B cell (primary cell): ENCODE measurements around the gene PTPN21. TPM values are rescaled to one million over a fixed set of nuclear protein-coding genes. Genes with fewer than 3 reads are reported as not detected.

Experiments used
- ATAC-seq: fragments of 200-7000 bp; cut with Tn5 transposase; one replicate; pipeline ENCODE4 v1.10.0; 2021; ENCODE audit warnings: low read depth, mild to moderate bottlenecking, moderate number of reproducible peaks, moderate library complexity
- CTCF ChIA-PET: fragments of 350-600 bp; sonication (Branson Sonifier 250); formaldehyde crosslinking; loops from one replicate; lab custom pipeline; 2021; ENCODE audit warnings: antibody characterized with exemption, inconsistent platforms; lab: Charles Lee
- POLR2A ChIA-PET: fragments of 350-600 bp; sonication (Branson Sonifier 250); formaldehyde crosslinking; loops from one replicate; lab custom pipeline; 2021; ENCODE audit warnings: antibody characterized with exemption; lab: Charles Lee
- DNase-seq: peaks from one replicate; pipeline ENCODE4 v3.0.0; 2013
- H2AFZ ChIP-seq: 2 replicates; pipeline ENCODE4 v1.6.1; 2012; ENCODE audit warnings: mild to moderate bottlenecking, low read depth, low read length; ENCODE audit not compliant: insufficient read depth, poor library complexity, severe bottlenecking
- H3K27ac ChIP-seq, 2 donors: 1 replicate in 1 of 2; 2 replicates in 1 of 2; pipeline ENCODE4 v1.5.1; 2012 to 2013; ENCODE audit warnings: low read length in 2 of 2, mild to moderate bottlenecking in 2 of 2, moderate library complexity in 1 of 2
- H3K27me3 ChIP-seq, 4 experiments: fragments of 200-600 bp in 1 of 4; sonication (generic) in 1 of 4; replicated peaks in 1 of 4; 1 replicate in 2 of 4; 2 replicates in 2 of 4; pipeline versions ENCODE4 v1.6.1 to v1.7.0; 2013 to 2016; ENCODE audit warnings: low read length in 3 of 4, mild to moderate bottlenecking in 2 of 4, mixed read lengths in 1 of 4, moderate library complexity in 1 of 4; ENCODE audit not compliant: insufficient read depth in 4 of 4, control insufficient read depth in 3 of 4; ENCODE audit errors: control extremely low read depth in 1 of 4
- H3K36me3 ChIP-seq, 2 experiments: replicated peaks in 1 of 2; 1 replicate in 1 of 2; 2 replicates in 1 of 2; pipeline versions ENCODE4 v1.6.1 to v1.7.1; 2013; ENCODE audit warnings: low read length in 1 of 2; ENCODE audit not compliant: insufficient read depth in 2 of 2, control insufficient read depth in 1 of 2; ENCODE audit errors: control extremely low read depth in 1 of 2, extremely low read depth in 1 of 2
- H3K4me1 ChIP-seq, 2 donors: fragments of 200-600 bp in 1 of 2; sonication (generic) in 1 of 2; 1 replicate in 1 of 2; 2 replicates in 1 of 2; pipeline versions ENCODE4 v1.5.1 to v1.6.1; 2013 to 2017; ENCODE audit warnings: low read length in 2 of 2; ENCODE audit not compliant: control insufficient read depth in 2 of 2, insufficient read depth in 2 of 2
- H3K4me2 ChIP-seq: replicated peaks from 2 replicates; pipeline ENCODE3; 2012; ENCODE audit warnings: mild to moderate bottlenecking, low read depth, low read length; ENCODE audit not compliant: poor library complexity, severe bottlenecking
- H3K4me3 ChIP-seq, 5 experiments: fragments of 200-600 bp in 1 of 5; sonication (generic) in 1 of 5; 1 replicate in 3 of 5; 2 replicates in 2 of 5; pipeline versions ENCODE4 v1.5.1 to v1.7.0; 2011 to 2016; ENCODE audit warnings: low read length in 4 of 5, mild to moderate bottlenecking in 4 of 5, low read depth in 2 of 5, control low read depth in 1 of 5, moderate library complexity in 1 of 5; ENCODE audit not compliant: insufficient read depth in 1 of 5; ENCODE audit errors: control extremely low read depth in 1 of 5, extremely low read depth in 1 of 5
- H3K79me2 ChIP-seq: fragments of 200-600 bp; sonication (generic); one replicate; pipeline ENCODE4 v1.6.0; 2016; ENCODE audit warnings: low read length; ENCODE audit not compliant: control insufficient read depth, insufficient read depth
- H3K9ac ChIP-seq: fragments of 200-600 bp; sonication (generic); 2 replicates; pipeline ENCODE4 v1.6.1; 2017; ENCODE audit warnings: mild to moderate bottlenecking, low read length, moderate library complexity
- H3K9me3 ChIP-seq, 3 donors: one replicate each; pipeline versions ENCODE4 v1.6.1 to v1.7.1; 2013; ENCODE audit warnings: low read length in 2 of 3; ENCODE audit not compliant: control insufficient read depth in 2 of 3, insufficient read depth in 1 of 3; ENCODE audit errors: control extremely low read depth in 1 of 3
- H4K20me1 ChIP-seq: 2 replicates; pipeline ENCODE4 v1.6.0; 2012; ENCODE audit warnings: mild to moderate bottlenecking, low read length; ENCODE audit not compliant: insufficient read depth, control insufficient read depth, poor library complexity, severe bottlenecking
- H3K27ac Mint-ChIP-seq: one replicate; pipeline ENCODE4 v1.8.0; 2021; ENCODE audit warnings: mixed read lengths
- H3K27me3 Mint-ChIP-seq: one replicate; pipeline ENCODE4 v1.8.0; 2021; ENCODE audit warnings: mixed read lengths
- H3K4me1 Mint-ChIP-seq: one replicate; pipeline ENCODE4 v1.8.0; 2021; ENCODE audit warnings: mixed read lengths
- H3K4me3 Mint-ChIP-seq: one replicate; pipeline ENCODE4 v1.8.0; 2021; ENCODE audit warnings: mixed read lengths
- H3K9me3 Mint-ChIP-seq: one replicate; pipeline ENCODE4 v1.8.0; 2022; ENCODE audit warnings: mixed read lengths; ENCODE audit not compliant: insufficient read depth
- CTCF ChIP-seq: fragments of 200-600 bp; IDR thresholded peaks from one replicate; pipeline ENCODE4 v1.8.0; 2022; ENCODE audit warnings: antibody characterized with exemption, mild to moderate bottlenecking
- EZH2 ChIP-seq: IDR thresholded peaks from 2 replicates; pipeline ENCODE4 v1.6.1; 2012; ENCODE audit warnings: borderline replicate concordance, low read depth, mild to moderate bottlenecking, moderate library complexity, low read length; ENCODE audit not compliant: insufficient read depth, poor library complexity, severe bottlenecking
- WGBS: methylation state at CpG from one replicate; pipeline ENCODE4 v1.1.5; 2013; ENCODE audit warnings: missing lambda C conversion rate; ENCODE audit not compliant: insufficient coverage; 5-methylcytosine and 5-hydroxymethylcytosine counted together
- intact Hi-C: fragments of 100-400 bp; cut with micrococcal nuclease; formaldehyde crosslinking; loops from one replicate; pipeline ENCODE4 v1.10.0; 2022
- polyA plus RNA-seq: library from polyadenylated mRNA; depleted of rRNA; stranded (reverse); fragments of >200 nt; gene quantifications from 2 replicates; pipeline ENCODE4 v1.2.3, GENCODE V29; 2012
- total RNA-seq, 2 donors: library from RNA; stranded (reverse); fragments of 120-200 nt in 1 of 2; gene quantifications; 1 replicate in 1 of 2; 2 replicates in 1 of 2; pipeline versions ENCODE4 v1.2.3 to v1.2.4, GENCODE V29; 2013 to 2022

Gene PTPN21
- total and polyA plus RNA-seq, 2 donors (not counting 1 experiment from before 2014, with no cell fraction given), result not detected

DNA sequence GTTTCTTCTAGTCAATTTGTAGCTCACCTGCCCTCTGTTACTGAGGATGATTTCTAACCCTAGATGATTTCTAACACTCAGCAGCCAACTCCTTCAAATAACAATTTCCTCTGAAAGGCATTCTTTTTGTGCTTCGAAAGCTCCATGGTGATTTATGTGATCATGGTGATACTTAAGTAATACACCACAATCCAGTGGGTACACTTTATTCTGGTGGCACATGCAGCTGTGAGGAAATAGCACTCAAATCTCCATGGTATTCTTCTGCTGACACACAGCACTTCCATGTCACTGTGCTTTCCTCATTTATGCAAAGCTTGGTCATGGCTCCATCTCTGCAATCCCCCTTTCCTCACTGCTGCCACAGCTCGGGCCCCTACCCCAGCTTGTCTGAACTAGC is 73.7 kb downstream of the PTPN21 start:
- Histone ChIP-seq H3K9me3 (peaks cover 0 to 10% (median 0%) of the 10 kb centered on the region in 3 donors), H3K4me2 (no peak overlapping the region), H4K20me1 (no peaks in the 10 kb centered on the region), H3K4me3 (no peak overlapping the region), H2AFZ (no peak overlapping the region), H3K27me3 (peaks cover 0 to 6% (median 1%) of the 10 kb centered on the region in 4 experiments), H3K27ac (no peak overlapping the region), H3K9ac (no peak overlapping the region), H3K79me2 (no peaks in the 10 kb centered on the region), H3K36me3 (no peaks in the 10 kb centered on the region), H3K4me1 (no peaks in the 10 kb centered on the region)
- no CpG with 5 or more reads among the region's 2 CpGs for WGBS
- H3K27me3 Mint-ChIP-seq, result peaks cover 23% of the 10 kb centered on the region
- no peaks in the 10 kb centered on the region for H3K9me3 Mint-ChIP-seq
- CTCF ChIA-PET, result interaction anchor here (0.7 to 1.0 kb wide), 3 partner anchors 10 to 15 kb away, joined by 3 read pairs; no protein-coding TSS in a partner anchor
- no peak overlapping the region for H3K4me3 Mint-ChIP-seq
- no peaks in the 10 kb centered on the region for H3K4me1 Mint-ChIP-seq
- intact Hi-C loops, result no loop called here
- DNase-seq, result no peak
- no peak overlapping the region for H3K27ac Mint-ChIP-seq
- ATAC-seq, result no peak
- TF ChIP-seq CTCF (no peak), EZH2 (no peak)
- POLR2A ChIA-PET, result no interaction called here

GRCh38 chr14:88479574-88479987 is 75.2 kb downstream of the PTPN21 start:
- Histone ChIP-seq H4K20me1 (no peaks in the 10 kb centered on the region), H2AFZ (no peak overlapping the region), H3K9ac (no peak overlapping the region), H3K4me1 (no peaks in the 10 kb centered on the region), H3K9me3 (peaks cover 0 to 10% (median 0%) of the 10 kb centered on the region in 3 donors), H3K4me3 (no peak overlapping the region), H3K4me2 (no peak overlapping the region), H3K27me3 (peaks cover 0 to 6% (median 1%) of the 10 kb centered on the region in 4 experiments), H3K36me3 (no peaks in the 10 kb centered on the region), H3K79me2 (no peaks in the 10 kb centered on the region), H3K27ac (no peak overlapping the region)
- ATAC-seq (no peak), DNase-seq (no peak)
- Mint-ChIP-seq H3K4me1 (no peaks in the 10 kb centered on the region), H3K27ac (no peak overlapping the region), H3K27me3 (peaks cover 20% of the 10 kb centered on the region), H3K4me3 (no peak overlapping the region), H3K9me3 (no peaks in the 10 kb centered on the region)
- CTCF ChIA-PET, result interaction anchor here (1.2 kb wide), 1 partner anchor 534 kb away, joined by 3 read pairs; no protein-coding TSS in a partner anchor
- POLR2A ChIA-PET, result no interaction called here
- TF ChIP-seq EZH2, result no peak
- TF ChIP-seq CTCF, result no peak
- intact Hi-C loops, result no loop called here
- 96% methylated on average over 39 of the region's 40 CpGs for WGBS
